Heart left ventricle (tissue), 16 donors: ENCODE measurements around the gene ENTR1. TPM values are rescaled to one million over a fixed set of nuclear protein-coding genes. Genes with fewer than 3 reads are reported as not detected.

Experiments
- ATAC-seq, 4 donors: fragments of 200-7000 bp; cut with Tn5 transposase; one replicate each; pipeline ENCODE4 v1.9.1; 2020 to 2022; ENCODE audit warnings: moderate library complexity in 4 of 4, mild to moderate bottlenecking in 3 of 4, moderate number of reproducible peaks in 1 of 4
- DNase-seq, 5 donors: peaks; one replicate each; pipeline ENCODE4 v3.0.0-alpha.2; 2020
- H3K27ac ChIP-seq, 12 donors: fragments of 200-600 bp; sonication (generic) in 4 of 12; one replicate each; pipeline versions ENCODE4 v1.5.0 to v1.8.0; 2016 to 2022; ENCODE audit warnings: mild to moderate bottlenecking in 2 of 12
- H3K27me3 ChIP-seq, 9 donors: fragments of 200-600 bp; sonication (generic) in 2 of 9; one replicate each; pipeline versions ENCODE4 v1.5.1 to v1.8.0; 2016 to 2022; ENCODE audit warnings: mild to moderate bottlenecking in 3 of 9
- H3K36me3 ChIP-seq, 9 donors: fragments of 200-600 bp; sonication (generic) in 2 of 9; one replicate each; pipeline versions ENCODE4 v1.5.0 to v1.8.0; 2018 to 2022; ENCODE audit warnings: mild to moderate bottlenecking in 2 of 9
- H3K4me1 ChIP-seq, 12 donors: fragments of 200-600 bp; sonication (generic) in 4 of 12; one replicate each; pipeline versions ENCODE4 v1.5.0 to v1.8.0; 2016 to 2022; ENCODE audit warnings: mild to moderate bottlenecking in 3 of 12
- H3K4me3 ChIP-seq, 12 donors: fragments of 200-600 bp; sonication (generic) in 4 of 12; one replicate each; pipeline versions ENCODE4 v1.5.0 to v1.8.0; 2017 to 2022; ENCODE audit warnings: mild to moderate bottlenecking in 9 of 12, moderate library complexity in 4 of 12
- H3K9me3 ChIP-seq, 12 donors: fragments of 200-600 bp; sonication (generic) in 4 of 12; one replicate each; pipeline versions ENCODE4 v1.5.0 to v1.8.0; 2016 to 2022; ENCODE audit warnings: mild to moderate bottlenecking in 1 of 12
- CTCF ChIP-seq, 12 donors: fragments of 200-600 bp; sonication (generic) in 4 of 12; IDR thresholded peaks; one replicate each; pipeline versions ENCODE4 v1.5.0 to v1.8.0; 2018 to 2022; ENCODE audit warnings: antibody characterized with exemption in 12 of 12, mild to moderate bottlenecking in 5 of 12
- POLR2A ChIP-seq, 2 donors: fragments of 450-650 bp; IDR thresholded peaks; one replicate each; pipeline ENCODE4 v1.6.1; 2017; ENCODE audit warnings: antibody characterized with exemption in 2 of 2, mild to moderate bottlenecking in 2 of 2, moderate library complexity in 2 of 2
- WGBS, 4 donors: extraction: QIAGEN DNeasy Blood & Tissue Kit in 2 of 4; methylation state at CpG; one replicate each; pipeline versions ENCODE4 v1.1.5 to v1.1.7; 2013 to 2018; 5-methylcytosine and 5-hydroxymethylcytosine counted together
- intact Hi-C, 10 donors: fragments of 100-400 bp; cut with DNase I; formaldehyde crosslinking; loops; one replicate each; pipeline versions ENCODE4 v1.11.1 to v1.14.2; 2022
- polyA plus RNA-seq, 2 donors: library from polyadenylated mRNA; stranded (reverse); fragments of 200-250 nt; gene quantifications; one replicate each; pipeline ENCODE4 v1.2.3, GENCODE V29; 2013
- total RNA-seq, 9 donors: library from RNA; depleted of rRNA in 2 of 9; stranded (reverse); fragments of >200 nt in 2 of 9; fragmentation: NEBNext Ultra II Directional in 3 of 9; extraction: Animal tissue kit (Norgen Biotek cat#: 25700) in 3 of 9; gene quantifications; one replicate each; pipeline versions ENCODE4 v1.1.0 to v1.2.4, GENCODE V29; 2016 to 2023
- donor health status: ischemic (EF 13 %, LVEDD 7.1; RV severe dilation, severe dysfunction).
- donor health status: healthy with polysubstance abuse.
- donor health status: DM: no; HTN: yes; CAD: no.
- donor health status: DM: no; HTN: no; CAD: no.
- donor health status: ischemic (EF 25% LVEDD 6.9; RV normal size, moderate dysfunction).
- donor health status: ischemic (EF 25% LVEDD 5.7; RV mildly dilated, moderate dysfunction).
- donor health status: healthy.
- donor health status: DM: yes; HTN: yes; CAD: no.
- donor health status: ischemic (EF 35%, LVEDD 5.7; RV mildly dilated, moderate dysfunction).
- donor health status: nonischemic (EF 11% LVEDD 7.7; RV severe dilation, severe dysfunction).
- donor health status: DM: yes; HTN: yes; CAD: no.
- donor health status: PGD.
- donor health status: ischemic (EF 29% LVEDD 5.4; RV normal size, mild dysfunction).
- donor health status: nonischemic (EF 23%, LVEDD 6.1; RV moderate dilation, normal function).

ENTR1 gene
- total and polyA plus RNA-seq, 11 donors, result 11.8 to 27.7 (median 18.4) TPM

- no peak overlapping the region for H3K27ac ChIP-seq
- no peaks in the 10 kb centered on the region for H3K4me1 ChIP-seq
- ATAC-seq, result no peak
- intact Hi-C loops, result no loop called here
- no peak overlapping the region for H3K4me3 ChIP-seq
- TF ChIP-seq CTCF (IDR thresholded peaks at IDR 0.05) (no peak), POLR2A (IDR thresholded peaks at IDR 0.05) (no peak)
- WGBS, 4 donors, result 88 to 95% (median 94%) methylated on average over 10 to 12 of the region's 12 CpGs
- peaks cover 2 to 100% (median 98%) of the 10 kb centered on the region in 9 donors for H3K36me3 ChIP-seq
- no peak for DNase-seq
- H3K9me3 ChIP-seq, result no peaks in the 10 kb centered on the region
- no peaks in the 10 kb centered on the region for H3K27me3 ChIP-seq
Observed at GRCh38 chr9:136419092-136419420, 8.6 kb upstream of the ENTR1 start.

GRCh38 chr9:136418182-136419091, 8.0 kb upstream of the ENTR1 start:
- Histone ChIP-seq H3K27ac (no peak overlapping the region), H3K4me3 (no peak overlapping the region), H3K27me3 (no peaks in the 10 kb centered on the region), H3K36me3 (peaks cover 2 to 100% (median 98%) of the 10 kb centered on the region in 9 donors), H3K4me1 (no peaks in the 10 kb centered on the region), H3K9me3 (no peaks in the 10 kb centered on the region)
- no peak for DNase-seq
- TF ChIP-seq POLR2A (IDR thresholded peaks at IDR 0.05) (no peak), CTCF (IDR thresholded peaks at IDR 0.05) (no peak)
- intact Hi-C loops, result no loop called here
- 94 to 95% (median 94%) methylated on average over 32 to 48 of the region's 48 CpGs for WGBS, 4 donors
- ATAC-seq, result no peak

GRCh38 chr9:136416914-136417313, 6.5 kb upstream of the ENTR1 start:
- H3K9me3 ChIP-seq, result no peaks in the 10 kb centered on the region
- H3K4me1 ChIP-seq, result peaks cover 0 to 13% (median 2%) of the 10 kb centered on the region in 12 donors
- peaks cover 2 to 100% (median 93%) of the 10 kb centered on the region in 9 donors for H3K36me3 ChIP-seq
- ATAC-seq, result no peak
- H3K27ac ChIP-seq, result no peak overlapping the region
- TF ChIP-seq POLR2A (IDR thresholded peaks at IDR 0.05) (no peak), CTCF (IDR thresholded peaks at IDR 0.05) (no peak)
- intact Hi-C loops, result no loop called here
- no peak overlapping the region for H3K4me3 ChIP-seq
- 92 to 95% (median 94%) methylated on average over 19 of the region's 19 CpGs for WGBS, 4 donors
- DNase-seq, result no peak
- no peaks in the 10 kb centered on the region for H3K27me3 ChIP-seq

- DNase-seq, result no peak
- Histone ChIP-seq H3K27ac (no peak overlapping the region), H3K27me3 (no peaks in the 10 kb centered on the region), H3K9me3 (no peaks in the 10 kb centered on the region), H3K4me3 (no peak overlapping the region), H3K4me1 (peaks cover 2 to 18% (median 7%) of the 10 kb centered on the region in 12 donors), H3K36me3 (peaks cover 2 to 97% (median 88%) of the 10 kb centered on the region in 9 donors)
- TF ChIP-seq POLR2A (IDR thresholded peaks at IDR 0.05), result no peak
- TF ChIP-seq CTCF (IDR thresholded peaks at IDR 0.05), result no peak
- intact Hi-C loops, result no loop called here
- WGBS, 4 donors, result 96 to 98% (median 96%) methylated on average over 8 of the region's 8 CpGs
- no peak for ATAC-seq
Observed at GRCh38 chr9:136416427-136416826, 6.0 kb upstream of the ENTR1 start.
